Activated T-cell treated with anti-CD3 and anti-CD28 coated beads for 4 hours (primary cell): ENCODE data around the gene LONP2.
"Not testable (repeated sequence)": the region's sequence is repeated elsewhere in the genome, so short reads cannot be mapped to it uniquely, and the experiment has no call there.

Experiments used
- DNase-seq: peaks from one replicate; pipeline ENCODE4 v3.0.0-alpha.2; 2020

The LONP2 gene

DNA sequence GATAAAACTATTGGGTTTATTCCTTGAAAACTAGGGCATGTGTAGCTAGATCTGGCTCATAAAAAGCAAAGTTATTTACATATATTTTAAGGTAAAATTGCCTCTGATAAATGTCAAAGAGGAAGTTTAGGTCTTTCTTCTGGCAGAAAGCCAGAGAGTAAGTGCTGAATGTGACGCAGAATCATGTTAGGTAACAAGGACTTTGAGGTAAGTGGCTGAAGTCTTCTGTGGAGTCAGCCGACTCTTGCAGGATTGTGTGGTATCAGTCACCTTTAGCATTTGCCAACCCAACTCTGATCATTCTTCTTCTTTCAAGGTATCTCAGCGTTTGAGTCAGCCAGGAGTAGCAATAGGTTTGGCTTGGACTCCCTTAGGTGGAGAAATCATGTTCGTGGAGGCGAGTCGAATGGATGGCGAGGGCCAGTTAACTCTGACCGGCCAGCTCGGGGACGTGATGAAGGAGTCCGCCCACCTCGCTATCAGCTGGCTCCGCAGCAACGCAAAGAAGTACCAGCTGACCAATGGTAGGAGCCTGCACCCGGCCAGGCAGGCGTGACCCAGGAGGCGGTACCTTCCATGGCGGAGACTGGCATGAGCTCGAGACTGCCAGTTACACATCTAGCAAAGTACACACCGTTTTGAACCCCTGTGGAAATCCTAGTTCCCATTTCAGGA lies 103.2 kb downstream of the LONP2 start:
- no peak for DNase-seq

DNA sequence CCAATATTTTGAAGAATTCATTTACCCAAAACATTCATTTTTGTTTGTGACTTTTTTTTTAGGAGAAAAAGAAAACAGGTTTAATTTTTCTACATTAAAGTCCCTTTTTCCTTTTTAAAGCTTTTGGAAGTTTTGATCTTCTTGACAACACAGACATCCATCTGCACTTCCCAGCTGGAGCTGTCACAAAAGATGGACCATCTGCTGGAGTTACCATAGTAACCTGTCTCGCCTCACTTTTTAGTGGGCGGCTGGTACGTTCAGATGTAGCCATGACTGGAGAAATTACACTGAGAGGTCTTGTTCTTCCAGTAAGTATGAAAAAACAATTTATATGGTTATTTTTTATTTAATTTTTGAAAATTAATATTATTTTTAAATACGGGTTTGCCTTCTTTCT lies 103.9 kb downstream of the LONP2 start:
- no peak for DNase-seq

DNA sequence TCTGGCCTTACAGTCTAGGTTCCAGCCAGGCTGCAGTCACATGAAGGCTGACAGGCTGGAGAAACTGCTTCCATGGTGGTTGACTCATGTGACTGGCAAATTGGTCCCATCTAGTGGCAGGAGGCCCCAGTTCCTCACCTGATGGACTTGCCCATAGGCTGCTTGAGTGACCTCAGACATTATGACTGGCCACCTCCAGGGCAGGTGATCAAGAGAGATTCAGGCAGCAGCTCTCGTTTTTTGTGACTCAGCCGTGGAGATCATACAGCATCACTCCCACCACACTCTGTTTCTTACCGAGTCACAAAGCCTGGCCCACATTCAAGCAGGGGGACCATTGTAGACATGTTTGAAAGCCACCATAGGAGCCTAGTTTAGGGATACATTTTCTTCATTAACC lies 106.6 kb downstream of the LONP2 start:
- no peak for DNase-seq

DNA sequence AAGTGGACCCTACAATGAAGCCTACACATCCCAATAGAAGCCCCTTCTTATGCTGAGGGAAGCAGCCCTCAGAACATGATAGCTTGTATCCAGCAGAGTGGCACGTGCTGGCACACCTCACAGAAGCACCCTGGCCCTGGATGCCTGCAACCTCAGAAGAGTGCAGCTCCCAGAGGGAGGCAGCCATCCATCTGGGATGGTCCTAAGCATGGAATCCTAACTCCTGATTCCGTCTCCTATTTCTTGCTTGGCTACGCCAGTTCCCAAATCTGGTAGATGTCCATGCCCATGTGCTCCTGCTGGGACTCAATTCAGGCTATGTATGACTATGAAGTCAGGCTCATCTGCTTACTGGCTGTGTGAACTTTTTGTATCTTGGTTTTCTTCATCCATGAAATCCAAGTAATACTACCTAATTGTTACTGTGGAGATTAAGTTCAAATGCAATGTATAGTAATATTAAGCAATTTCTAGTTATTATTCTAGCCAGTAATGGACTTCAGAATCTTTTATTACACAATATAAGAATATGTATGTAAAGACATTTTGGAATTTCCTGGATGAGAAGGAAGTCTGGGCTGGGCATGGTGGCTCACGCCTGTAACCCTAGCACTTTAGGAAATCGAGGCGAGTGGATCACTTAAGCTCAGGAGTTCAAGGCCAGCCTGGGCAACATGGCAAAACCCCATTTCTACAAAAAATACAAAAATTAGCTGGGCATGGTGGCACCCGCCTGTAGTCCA lies 108.7 kb downstream of the LONP2 start:
- no peak for DNase-seq

DNA sequence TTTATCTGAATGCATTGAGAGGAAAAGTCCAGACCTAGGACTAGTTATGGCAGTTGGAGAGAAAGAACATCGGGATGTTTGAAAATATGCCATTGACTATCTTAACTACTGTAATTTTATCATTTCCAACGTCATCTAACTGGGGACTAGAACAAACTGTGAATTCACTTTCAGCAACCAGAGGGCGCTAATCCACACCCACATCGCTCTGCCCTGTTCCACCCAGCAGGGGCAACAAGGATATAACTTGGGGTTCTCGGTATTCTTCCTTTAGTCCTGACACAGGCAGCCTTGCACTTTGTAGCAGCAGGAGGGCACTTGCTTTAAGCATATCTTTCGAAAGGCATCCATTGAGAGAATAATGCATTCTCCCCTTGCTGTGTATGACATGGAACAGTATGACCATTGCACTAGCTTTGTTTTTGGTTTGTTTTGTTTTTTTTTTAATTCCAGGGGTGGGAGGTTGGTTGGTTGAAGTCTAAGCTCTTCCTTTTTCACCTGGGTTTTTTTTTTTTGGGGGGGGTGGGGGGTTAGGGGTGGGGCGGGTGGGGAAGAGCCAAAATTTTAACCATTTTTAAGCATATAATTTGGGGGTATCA lies 109.6 kb downstream of the LONP2 start:
- DNase-seq = peak; percentile 45

DNA sequence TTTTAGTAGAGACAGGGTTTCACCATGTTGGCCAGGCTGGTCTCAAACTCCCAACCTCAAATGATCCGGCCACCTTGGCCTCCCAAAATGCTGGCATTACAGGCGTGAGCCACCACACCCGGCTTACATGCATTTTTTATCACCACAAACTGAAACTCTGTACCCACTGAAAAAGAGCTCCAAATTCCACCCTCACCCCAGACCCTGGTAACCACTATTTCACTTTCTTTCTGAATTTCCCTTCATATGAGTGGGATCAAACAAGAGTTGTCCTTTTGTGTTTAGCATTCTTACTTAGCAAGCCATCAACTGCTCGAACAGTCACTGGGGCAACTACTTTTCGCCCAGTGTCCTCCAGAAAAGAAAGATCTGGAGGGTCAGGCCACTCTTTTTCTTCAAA lies 110.3 kb downstream of the LONP2 start:
- not testable (repeated sequence) for DNase-seq

DNA sequence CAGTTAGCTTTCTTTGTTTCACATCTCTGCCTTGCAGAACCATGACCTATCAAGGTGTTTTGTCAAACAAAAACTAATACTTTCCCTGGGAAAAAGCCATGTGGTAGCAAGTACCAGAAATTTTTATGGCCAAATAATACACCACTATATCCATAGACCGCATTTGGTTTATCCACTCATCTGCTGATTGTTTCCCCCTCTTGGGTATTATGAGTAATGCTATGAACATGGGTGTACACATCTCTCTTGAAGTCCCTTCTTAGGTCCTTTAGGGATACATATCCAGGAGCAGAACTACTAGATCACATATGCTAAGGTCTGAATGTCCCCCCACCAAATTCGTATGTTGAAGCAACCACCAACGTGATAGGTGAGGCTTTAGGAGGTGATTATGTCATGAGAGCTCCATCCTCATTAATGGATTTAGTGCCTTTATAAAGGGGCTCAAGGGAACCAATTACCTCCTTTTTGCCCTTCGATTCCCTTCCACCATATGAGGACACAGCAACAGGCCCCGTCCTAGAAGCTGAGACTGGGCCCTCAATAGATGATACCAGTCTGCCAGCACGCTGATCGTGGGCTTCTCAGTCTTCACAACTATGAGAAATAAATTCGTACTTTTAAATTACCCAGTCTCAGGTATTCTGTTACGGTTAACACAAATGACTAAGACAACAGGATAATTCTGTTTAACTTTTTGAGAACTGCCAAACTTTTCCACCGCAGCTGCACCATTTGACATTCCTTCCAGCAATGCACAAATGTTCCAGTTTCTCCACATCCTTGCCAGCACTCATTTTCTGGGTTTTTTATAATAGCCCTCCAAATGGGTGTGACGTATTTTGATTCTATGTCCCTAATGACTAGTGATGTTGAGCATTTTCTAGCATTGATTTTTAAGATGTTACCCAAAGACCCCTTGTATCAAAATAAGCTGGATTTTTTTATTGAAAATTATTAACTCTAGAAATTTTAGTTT lies 111.1 kb downstream of the LONP2 start:
- no peak for DNase-seq

- DNase-seq = no peak
These were observed 112.7 kb downstream of the LONP2 start for GRCh38 chr16:48356633-48357376.

GRCh38 chr16:48358419-48358818 lies 114.3 kb downstream of the LONP2 start:
- no peak for DNase-seq

DNA sequence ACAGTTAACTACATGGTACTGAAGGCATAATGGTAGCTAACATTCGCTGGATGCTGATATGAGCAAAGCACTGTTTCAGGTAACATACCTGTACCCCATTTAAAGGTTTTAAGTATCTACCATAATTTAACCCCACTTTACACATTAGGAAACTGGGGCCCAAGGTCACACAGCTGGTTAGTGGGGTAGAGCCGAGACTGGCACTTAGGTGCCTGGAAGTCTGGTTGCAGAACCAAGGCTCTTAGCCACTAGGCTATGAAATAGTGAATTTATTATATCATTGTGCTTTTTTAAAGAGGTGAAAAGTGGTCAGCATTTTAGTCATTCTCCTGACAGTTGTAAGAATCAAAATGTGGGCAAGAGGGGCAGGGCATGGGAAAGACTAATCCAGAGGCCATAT lies 115.9 kb downstream of the LONP2 start:
- DNase-seq = no peak

DNA sequence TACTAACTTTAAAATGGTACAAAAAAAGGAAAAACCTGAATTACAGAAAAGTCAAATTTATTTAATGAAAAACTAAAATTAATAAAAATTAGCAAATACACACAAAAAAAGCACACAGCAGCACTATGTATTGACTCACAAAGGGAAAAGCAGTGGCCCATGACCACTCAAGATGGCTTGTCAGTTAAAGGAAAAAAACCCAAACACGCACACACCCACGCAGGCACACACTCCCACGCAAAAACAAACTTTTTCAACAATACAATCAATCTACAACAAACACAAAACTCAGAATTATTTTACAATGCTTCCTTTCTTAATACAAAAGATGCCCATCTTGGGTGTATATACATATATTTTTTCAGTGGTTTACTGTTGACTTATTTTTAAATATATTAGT lies 116.9 kb downstream of the LONP2 start:
- no peak for DNase-seq

- DNase-seq = no peak
These were observed 117.5 kb downstream of the LONP2 start for GRCh38 chr16:48361540-48362144.

- DNase-seq = no peak
These were observed 121.0 kb downstream of the LONP2 start for GRCh38 chr16:48365025-48365600.

DNA sequence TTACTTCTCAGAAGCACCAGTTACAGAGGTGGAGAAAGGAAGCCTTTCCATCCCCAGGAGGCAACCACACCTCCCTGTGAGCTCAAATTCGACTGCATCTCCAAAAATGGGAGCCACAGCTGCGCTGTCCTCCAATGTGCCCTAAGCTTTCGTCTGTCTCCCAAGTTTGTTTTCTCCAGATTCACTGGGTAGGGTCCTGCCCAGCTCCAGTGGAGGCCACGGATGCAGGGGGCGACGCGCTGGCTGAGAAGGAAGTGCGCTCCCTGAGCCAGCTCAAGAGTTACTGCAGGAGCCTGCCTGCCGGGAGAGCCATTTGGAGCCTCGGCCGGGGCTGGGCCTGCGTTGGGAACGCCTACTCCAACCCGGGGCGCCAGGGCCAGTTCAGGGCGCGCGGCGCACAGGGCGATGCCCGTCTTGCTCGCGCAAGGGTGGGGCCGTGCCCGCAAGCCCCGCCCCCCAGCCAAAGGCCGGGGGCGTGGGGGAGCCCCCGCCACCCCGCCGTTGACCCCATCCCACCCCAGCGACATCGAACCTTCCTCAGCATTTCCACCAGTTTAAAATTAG lies 121.6 kb downstream of the LONP2 start:
- DNase-seq = peak; percentile 67

DNA sequence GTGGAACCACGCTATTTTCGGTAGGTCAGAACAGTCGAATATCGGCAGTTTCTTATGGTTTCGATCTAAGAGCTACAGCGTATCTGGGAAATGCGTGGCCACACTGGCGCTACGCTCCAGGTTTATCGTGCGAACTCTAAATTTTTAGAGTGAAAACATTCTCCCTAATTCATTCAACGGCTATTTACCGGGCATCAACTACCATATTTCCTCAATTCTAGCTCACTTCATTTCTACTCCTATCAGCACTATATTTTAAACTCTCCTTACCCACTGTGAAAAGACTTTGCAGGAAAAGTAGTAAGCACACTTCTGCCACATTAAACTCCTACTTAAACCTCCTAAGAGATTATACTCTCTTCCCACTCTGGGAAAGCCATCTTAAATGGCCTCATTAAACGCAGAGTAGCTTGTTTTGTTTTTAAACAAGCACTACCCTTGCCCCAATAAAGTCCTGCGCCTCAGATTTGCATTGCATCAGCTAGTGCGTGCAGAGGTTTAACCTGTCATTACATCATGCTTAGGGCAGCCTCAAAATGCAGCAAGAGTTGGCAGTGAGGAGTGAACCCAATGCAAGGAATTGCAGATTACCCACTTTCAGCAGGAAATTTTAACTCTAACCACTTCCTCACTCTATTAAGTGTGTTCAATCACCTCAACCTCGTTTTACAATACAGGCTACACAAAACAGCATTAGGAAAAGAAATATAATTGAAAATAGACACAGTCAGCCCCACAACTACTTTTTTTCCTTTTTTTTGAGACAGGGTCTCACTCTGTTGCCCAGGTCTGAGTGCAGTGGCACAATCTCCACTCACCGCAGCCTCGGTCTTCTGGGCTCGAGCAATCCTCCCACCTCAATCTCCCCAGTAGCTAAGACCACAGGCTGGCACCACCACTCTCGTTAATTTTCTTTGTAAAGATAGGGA lies 122.3 kb downstream of the LONP2 start:
- DNase-seq = no peak

DNA sequence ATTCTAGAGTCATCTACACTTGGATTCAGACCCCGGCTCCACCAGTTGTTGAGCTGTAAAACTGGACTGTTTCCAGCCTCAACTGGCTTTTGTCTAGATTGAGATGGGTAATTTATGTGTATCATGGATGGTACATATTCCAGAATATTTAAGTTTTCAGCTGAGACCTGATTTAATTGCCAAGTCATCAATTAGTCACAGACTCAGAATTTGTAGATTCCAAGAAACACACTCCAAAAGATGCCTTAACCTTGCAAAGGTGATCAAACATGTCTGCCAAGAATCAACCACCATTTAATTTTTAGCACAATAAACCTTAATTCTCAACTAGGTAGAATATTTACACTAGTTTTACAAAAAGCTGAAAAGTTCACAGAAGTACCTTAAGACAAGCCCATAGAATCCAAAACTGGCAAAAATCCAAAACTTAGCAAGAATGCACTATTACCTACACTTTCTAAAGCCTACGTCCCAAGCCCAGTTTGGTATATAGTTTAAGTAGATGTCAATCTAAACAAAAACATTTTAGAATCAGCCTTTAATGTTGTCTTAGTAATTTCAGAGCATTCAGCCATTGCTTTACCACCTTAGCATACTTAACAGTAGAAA lies 123.4 kb downstream of the LONP2 start:
- no peak for DNase-seq

DNA sequence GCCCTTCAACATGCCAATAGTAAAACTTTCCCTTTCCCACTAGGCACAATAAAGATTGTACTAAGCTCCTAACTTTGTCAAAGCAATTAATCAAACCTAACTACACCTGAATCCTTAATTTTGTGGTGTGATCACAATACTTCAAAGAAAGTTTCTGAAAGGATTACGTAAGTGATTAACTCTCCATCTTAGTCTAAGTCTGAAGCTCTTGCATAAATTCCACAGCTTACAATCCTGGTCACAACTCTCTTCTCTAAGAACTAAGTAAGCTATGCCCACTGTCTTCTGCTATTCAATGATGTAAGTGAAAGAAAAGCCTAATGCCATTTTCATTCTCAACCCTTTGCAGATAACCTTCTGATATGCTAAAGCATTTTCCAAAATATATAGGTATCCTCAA lies 125.7 kb downstream of the LONP2 start:
- no peak for DNase-seq

GRCh38 chr16:48370229-48370628 lies 126.1 kb downstream of the LONP2 start:
- no peak for DNase-seq

- not testable (repeated sequence) for DNase-seq
These were observed 126.7 kb downstream of the LONP2 start for GRCh38 chr16:48370668-48371392.
